GM12864 (cell line): ENCODE results near the gene CDK5RAP2.

Experiments used
- DNase-seq: peaks from one replicate; pipeline ENCODE4 v3.0.0-alpha.2; 2011; ENCODE audit warnings: low read depth
- H3K4me3 ChIP-seq: 2 replicates; pipeline ENCODE4 v1.5.1; 2011; ENCODE audit warnings: mild to moderate bottlenecking, low read depth, low read length, control low read depth
- TF ChIP-seq, protein P1 (sequence below): IDR thresholded peaks from 2 replicates; pipeline ENCODE4 v1.5.1; 2011; ENCODE audit warnings: low read depth, mild to moderate bottlenecking, moderate library complexity, low read length, control low read depth, inconsistent platforms; ENCODE audit errors: missing control alignments

Gene CDK5RAP2

DNA sequence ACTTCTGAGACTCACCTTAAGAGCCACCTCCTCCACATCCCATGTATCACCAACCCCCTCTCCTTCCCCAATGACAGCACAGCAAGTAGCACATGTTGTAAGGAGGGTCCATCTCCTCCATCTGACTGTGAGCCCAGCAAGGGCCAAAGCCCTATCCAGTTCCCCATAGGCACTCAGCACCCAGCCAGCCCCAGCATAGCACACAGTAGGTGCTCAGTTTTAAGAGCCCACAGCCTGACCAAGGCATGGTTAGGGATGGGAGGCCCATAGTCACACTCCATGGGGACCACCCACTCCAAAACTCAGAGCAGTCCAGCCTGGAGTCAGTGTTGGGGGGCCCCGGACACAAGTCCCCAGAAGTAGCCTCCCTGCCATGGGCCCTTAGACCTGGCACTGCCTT, 205.7 kb downstream of the CDK5RAP2 start:
- H3K4me3 ChIP-seq: no peak overlapping the region
- no peak for DNase-seq

DNA sequence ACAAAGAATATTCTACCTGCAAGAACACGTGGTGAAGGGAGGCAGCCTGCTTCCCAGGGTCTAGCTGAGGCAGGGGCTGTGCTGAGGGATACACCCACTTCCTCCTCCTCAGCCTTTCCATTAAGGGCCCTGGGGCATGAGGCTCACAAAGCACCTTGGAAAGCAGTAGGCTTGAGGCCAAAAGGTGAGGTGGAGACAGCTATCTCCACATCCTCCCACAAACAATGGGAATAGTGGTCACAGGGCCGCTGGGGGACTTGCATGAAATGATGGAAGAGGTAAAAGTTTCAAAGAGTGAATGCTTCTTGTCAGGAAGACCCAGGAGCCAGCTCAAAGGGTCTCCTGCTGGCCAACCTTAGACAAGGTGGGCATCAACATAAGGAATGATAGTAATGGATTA, 207.9 kb downstream of the CDK5RAP2 start:
- DNase-seq: no peak
- H3K4me3 ChIP-seq: no peak overlapping the region
- TF ChIP-seq, protein P1, sequence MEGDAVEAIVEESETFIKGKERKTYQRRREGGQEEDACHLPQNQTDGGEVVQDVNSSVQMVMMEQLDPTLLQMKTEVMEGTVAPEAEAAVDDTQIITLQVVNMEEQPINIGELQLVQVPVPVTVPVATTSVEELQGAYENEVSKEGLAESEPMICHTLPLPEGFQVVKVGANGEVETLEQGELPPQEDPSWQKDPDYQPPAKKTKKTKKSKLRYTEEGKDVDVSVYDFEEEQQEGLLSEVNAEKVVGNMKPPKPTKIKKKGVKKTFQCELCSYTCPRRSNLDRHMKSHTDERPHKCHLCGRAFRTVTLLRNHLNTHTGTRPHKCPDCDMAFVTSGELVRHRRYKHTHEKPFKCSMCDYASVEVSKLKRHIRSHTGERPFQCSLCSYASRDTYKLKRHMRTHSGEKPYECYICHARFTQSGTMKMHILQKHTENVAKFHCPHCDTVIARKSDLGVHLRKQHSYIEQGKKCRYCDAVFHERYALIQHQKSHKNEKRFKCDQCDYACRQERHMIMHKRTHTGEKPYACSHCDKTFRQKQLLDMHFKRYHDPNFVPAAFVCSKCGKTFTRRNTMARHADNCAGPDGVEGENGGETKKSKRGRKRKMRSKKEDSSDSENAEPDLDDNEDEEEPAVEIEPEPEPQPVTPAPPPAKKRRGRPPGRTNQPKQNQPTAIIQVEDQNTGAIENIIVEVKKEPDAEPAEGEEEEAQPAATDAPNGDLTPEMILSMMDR: no peak

More for the DNA sequence above, 205.7 kb downstream of the CDK5RAP2 start:
- TF ChIP-seq, protein P1: no peak

DNA sequence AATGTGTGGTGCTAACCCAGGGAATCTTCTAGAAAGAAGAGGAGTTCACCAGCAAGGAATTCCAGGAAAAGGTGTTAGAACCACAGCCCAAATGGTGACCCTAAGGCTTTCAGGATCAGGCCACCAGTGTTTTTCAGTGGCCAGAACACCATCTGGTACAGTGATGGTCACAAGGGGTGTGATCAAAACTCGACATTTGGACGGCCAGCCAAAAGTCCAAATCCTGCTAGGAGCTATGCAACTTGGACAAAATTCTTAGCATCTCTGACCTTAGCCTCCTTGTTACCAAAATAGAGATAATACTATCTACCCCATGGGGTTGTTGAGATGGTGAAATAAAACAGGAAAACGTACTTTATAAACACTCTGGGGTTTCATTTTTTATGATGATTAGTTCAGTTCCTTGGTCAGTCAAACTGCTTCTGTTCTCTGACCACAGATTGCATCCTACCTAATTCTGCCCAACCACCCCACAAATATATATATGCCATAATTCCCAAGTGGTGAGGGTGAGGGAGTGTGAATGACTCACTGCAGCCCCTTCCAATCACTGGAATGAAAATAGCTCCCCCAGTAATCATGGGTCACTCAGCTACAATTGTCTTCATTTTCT, 210.3 kb downstream of the CDK5RAP2 start:
- TF ChIP-seq, protein P1: no peak
- DNase-seq: no peak
- no peak overlapping the region for H3K4me3 ChIP-seq

GRCh38 chr9:120368799-120369198, 211.2 kb downstream of the CDK5RAP2 start:
- no peak overlapping the region for H3K4me3 ChIP-seq
- TF ChIP-seq, protein P1: no peak
- no peak for DNase-seq

- no peak overlapping the region for H3K4me3 ChIP-seq
Observed at GRCh38 chr9:120366644-120367019, 213.3 kb downstream of the CDK5RAP2 start.

DNA sequence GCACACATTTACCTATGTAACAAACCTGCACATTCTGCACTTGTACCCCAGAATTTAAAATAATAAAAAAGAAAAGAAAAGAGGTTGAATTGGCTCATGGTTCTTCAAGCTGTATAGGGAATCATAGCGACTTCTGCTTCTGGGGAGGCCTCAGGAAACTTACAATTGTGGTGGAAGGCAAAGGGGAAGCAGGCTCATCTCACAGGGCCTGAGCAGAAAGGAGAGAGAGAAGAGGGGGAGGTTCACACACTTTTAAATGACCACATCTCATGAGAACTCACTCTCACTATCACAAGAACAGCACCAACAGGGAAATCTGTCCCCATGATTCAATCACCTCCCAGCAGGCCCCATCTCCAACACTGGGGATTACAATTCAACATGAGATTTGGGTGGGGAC, 214.6 kb downstream of the CDK5RAP2 start:
- H3K4me3 ChIP-seq: no peak overlapping the region
- no peak for DNase-seq
- TF ChIP-seq, protein P1: no peak

More at GRCh38 chr9:120366644-120367019, 213.3 kb downstream of the CDK5RAP2 start:
- TF ChIP-seq, protein P1: no peak
- no peak for DNase-seq

DNA sequence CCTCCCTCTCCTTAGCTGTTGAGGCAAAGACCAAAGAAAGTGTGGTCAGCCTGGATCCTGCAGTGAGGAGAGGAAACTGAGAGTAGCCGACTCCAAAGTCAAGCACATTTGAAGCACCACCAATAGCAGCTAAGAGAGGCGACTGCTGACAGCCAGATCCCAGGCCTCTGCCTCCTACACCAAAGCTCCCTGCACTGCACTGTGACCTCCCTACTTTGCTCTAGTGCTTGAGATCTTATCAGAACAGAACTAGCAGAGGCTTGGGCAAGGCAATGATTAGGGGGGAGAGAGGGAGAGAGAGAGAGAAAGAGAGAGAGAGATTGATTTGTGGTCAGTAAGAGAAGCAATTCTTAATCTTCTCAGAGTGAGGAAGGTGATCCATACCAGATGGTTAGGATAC, 216.3 kb downstream of the CDK5RAP2 start:
- TF ChIP-seq, protein P1: no peak
- no peak overlapping the region for H3K4me3 ChIP-seq
- no peak for DNase-seq
